Stimulated activated CD4-positive, alpha-beta T cell treated with anti-CD3 and anti-CD28 coated beads, Interleukin-2, amount 100 ng/mL, for 4 hours (primary cell): ENCODE data around the gene ZNF275.
A peak's percentile ranks its signal among the peaks of the same experiment; 100 is the strongest.
"Not testable (repeated sequence)": the region's sequence is repeated elsewhere in the genome, so short reads cannot be mapped to it uniquely, and the experiment has no call there.

Experiments
- DNase-seq: peaks from one replicate; pipeline ENCODE4 v3.0.0-alpha.2; 2020; ENCODE audit warnings: low read depth

ZNF275 gene

GRCh38 chrX:153387987-153388721 is 54.2 kb downstream of the ZNF275 start:
- no peak for DNase-seq

- no peak for DNase-seq
Measured at GRCh38 chrX:153388722-153389459, 54.9 kb downstream of the ZNF275 start.

- not testable (repeated sequence) for DNase-seq
Measured at GRCh38 chrX:153389460-153389768, 55.5 kb downstream of the ZNF275 start.

DNA sequence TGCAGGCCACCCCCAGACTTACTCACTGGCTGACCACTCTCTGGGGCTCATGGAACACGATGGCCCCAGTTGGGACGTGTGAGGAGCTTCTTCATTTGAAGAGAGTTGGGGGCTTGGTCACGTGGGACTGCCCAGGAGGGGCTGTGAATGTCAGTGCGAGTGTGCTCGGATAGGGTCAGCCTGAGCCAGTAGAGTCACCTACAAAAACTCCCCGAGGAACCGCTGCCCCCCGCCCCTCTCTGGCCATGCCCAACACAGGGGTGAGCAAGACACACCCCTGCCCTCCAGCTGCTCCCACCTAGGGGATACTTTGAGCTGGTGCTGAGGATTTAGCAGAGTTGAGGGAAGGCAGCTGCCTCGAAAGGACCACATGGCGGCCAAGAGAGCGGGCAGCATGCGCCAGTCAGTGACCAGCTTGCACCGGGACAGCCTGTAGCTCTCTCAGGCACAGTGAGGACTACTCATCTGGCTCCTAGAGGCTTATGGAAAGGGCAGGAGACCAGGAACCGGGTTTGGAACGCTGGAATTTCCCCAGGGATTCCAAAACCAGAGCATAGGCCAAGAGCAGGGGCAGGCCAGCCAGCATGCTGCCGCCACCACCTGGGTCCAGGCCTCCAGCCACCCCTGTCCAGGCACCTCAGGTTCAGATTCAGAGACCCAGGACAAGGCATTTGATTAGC is 58.8 kb downstream of the ZNF275 start:
- DNase-seq = no peak

- DNase-seq = no peak
Measured at GRCh38 chrX:153394612-153395011, 60.7 kb downstream of the ZNF275 start.

- no peak for DNase-seq
Measured at GRCh38 chrX:153395613-153396319, 61.8 kb downstream of the ZNF275 start.

- no peak for DNase-seq
Measured at GRCh38 chrX:153396320-153397195, 62.6 kb downstream of the ZNF275 start.

- no peak for DNase-seq
Measured at GRCh38 chrX:153397256-153397960, 63.5 kb downstream of the ZNF275 start.

GRCh38 chrX:153398275-153398960 is 64.5 kb downstream of the ZNF275 start:
- DNase-seq = no peak

DNA sequence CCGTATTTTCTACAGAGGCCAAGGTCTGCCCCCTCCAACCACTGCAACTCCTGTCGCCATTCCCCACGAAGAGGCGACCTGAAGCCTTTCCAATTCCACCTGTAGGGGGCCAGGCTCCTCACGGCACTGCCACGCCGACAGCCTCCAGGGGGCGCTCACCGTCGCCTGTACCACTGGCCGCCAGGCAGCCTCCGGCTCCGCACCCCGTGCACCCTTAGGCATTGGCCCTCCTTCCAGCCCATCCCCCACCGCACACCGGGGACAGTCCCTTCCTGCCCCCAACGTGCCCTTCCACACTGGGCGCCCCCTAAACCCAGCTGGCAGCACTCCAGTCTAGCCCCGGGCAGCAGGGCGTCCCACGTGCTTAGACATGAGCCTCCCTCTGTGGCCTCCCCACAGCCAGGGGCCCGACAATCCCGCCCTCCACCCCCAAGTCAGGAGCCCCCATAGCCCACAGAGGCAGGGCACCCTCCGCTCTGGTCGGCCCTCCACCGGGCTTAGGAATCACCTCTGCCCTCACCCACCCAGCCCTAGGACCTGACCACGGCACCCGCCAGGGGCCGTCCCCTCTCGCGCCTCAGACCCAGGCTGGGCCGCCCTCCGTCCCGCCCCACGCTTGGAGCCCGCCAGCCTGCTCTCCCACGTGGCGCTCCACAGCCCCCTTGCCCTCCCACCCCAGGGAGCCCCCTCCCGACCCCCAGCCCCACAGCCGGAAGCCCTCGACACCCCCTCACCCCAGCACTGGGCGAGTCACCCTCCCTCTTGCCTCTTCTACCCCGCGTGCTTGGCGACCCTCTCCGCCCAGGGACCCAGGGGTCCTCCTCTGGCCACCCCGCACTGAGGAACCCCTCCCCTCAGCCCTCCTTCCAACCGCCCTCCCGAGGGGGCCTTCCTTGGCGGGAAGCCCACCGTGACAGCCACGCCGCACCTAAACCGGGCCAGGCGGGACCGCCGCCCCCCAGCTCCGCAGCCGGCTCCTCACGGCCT is 66.5 kb downstream of the ZNF275 start:
- peak; percentile 12 for DNase-seq

- DNase-seq = no peak
Measured at GRCh38 chrX:153401133-153401764, 67.3 kb downstream of the ZNF275 start, which contains the start of gene PNMA6E. Gene PNMA6E (minus strand): TSS chrX:153401350. CDS start chrX:153398849, 2,501 bp downstream.
